ENCODE measurements around the gene SPTBN1.
"Not testable (repeated sequence)": the region's sequence is repeated elsewhere in the genome, so short reads cannot be mapped to it uniquely, and the experiment has no call there.

The SPTBN1 gene

GRCh38 chr2:54471221-54471711 is 15.1 kb downstream of the SPTBN1 start:
- peak; percentile 66 for DNase-seq

- no peak for DNase-seq
Measured at GRCh38 chr2:54473851-54474250, 17.7 kb downstream of the SPTBN1 start.

- DNase-seq, result no peak
Measured at GRCh38 chr2:54475285-54475684, 19.2 kb downstream of the SPTBN1 start.

DNA sequence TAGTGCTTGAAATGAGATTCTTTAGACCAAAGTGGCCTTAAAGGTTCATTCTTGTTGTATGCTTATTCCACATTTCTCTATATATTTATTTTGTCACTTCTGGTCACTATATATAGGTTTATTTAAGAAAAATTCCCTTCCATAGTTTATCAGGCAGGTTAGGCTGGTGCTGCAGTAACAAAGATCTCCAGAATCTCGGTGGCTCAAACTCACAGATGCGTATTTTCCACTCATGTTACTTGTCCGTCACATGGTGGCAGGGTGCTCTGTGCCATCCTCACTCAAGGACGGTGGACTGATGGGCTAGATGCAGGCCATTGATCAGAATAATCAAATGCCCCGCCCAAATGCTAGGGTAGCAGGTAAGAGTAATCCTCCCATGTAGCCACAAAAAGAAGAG is 19.8 kb downstream of the SPTBN1 start:
- DNase-seq, result no peak

- no peak for DNase-seq
Measured at GRCh38 chr2:54476852-54477251, 20.7 kb downstream of the SPTBN1 start.

- DNase-seq, result no peak
Measured at GRCh38 chr2:54477896-54478295, 21.8 kb downstream of the SPTBN1 start.

- no peak for DNase-seq
Measured at GRCh38 chr2:54478899-54479298, 22.8 kb downstream of the SPTBN1 start.

- DNase-seq, result peak; percentile 52
Measured at GRCh38 chr2:54479424-54479823, 23.3 kb downstream of the SPTBN1 start.

- no peak for DNase-seq
Measured at GRCh38 chr2:54480025-54480424, 23.9 kb downstream of the SPTBN1 start.

- DNase-seq, result no peak
Measured at GRCh38 chr2:54481686-54482085, 25.6 kb downstream of the SPTBN1 start.

GRCh38 chr2:54482715-54483114 is 26.6 kb downstream of the SPTBN1 start:
- DNase-seq, result peak; percentile 94

- peak; percentile 70 for DNase-seq
Measured at GRCh38 chr2:54483426-54483825, 27.3 kb downstream of the SPTBN1 start.

DNA sequence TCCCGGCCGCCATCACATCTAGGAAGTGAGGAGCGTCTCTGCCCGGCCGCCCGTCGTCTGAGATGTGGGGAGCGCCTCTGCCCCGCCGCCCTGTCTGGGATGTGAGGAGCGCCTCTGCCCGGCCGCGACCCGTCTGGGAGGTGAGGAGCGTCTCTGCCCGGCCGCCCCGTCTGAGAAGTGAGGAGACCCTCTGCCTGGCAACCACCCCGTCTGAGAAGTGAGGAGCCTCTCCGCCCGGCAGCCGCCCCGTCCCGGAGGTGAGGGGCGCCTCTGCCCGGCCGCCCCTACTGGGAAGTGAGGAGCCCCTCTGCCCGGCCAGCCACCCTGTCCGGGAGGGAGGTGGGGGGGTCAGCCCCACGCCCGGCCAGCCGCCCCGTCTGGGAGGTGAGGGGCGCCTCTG is 29.6 kb downstream of the SPTBN1 start:
- DNase-seq, result not testable (repeated sequence)

DNA sequence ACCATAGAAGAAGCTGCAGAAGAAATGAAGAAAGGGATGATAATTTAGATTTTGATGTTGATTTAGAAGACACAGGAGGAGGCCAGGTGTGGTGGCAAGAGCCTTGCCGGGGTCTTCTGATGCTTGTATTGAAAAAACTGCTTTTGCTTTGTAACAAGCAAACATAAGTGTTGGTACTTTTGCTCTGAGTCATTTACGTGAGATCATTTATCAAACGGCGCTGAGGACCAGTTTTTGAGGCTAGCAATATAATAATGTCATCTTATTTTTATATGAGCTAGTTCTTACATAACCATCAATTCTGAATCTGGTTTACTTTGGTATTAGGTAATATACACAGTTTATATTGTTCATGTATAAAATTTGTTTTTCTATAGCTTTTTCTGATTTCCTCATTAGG is 30.6 kb downstream of the SPTBN1 start:
- peak; percentile 15 for DNase-seq

DNA sequence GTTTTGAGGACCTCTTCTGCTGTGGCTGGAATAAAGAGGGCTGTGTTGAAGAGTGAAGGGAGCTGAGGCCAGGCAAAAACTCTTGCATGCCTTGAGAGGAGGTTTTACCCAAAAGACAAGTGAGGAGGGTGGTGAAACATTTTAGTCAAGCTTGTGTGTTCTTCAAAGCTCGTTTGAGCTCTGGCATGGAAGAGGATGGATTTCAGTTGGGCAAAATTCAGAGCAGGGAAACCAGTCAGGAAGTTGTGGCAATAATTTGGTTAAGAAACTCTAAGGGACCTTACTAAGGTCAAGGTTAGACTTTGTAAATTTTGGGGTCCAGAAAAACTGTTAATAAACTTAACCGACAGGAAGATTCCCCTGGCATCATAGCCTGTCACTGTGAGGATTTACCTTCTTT is 34.7 kb downstream of the SPTBN1 start:
- DNase-seq, result no peak

- no peak for DNase-seq
Measured at GRCh38 chr2:54492335-54492734, 36.2 kb downstream of the SPTBN1 start.

DNA sequence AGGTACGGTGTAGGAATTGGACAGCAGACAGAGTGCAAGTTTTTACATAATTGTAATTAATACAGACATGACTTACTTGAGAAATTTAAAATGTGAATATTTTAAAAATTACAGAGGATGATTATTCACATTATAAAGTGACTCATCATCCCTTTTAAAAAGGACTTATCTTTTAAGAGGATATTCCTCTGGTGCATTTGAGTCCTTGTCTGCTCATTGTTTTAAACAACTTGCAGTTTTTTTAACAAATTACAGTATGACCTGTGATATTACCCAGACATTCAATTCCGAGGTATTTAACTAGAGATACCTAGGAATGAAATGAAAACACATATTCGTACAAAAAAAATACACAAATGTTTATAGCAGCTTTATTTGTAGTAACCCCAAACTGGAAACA is 38.0 kb downstream of the SPTBN1 start:
- no peak for DNase-seq

GRCh38 chr2:54496920-54497319 is 40.8 kb downstream of the SPTBN1 start:
- DNase-seq, result no peak

- DNase-seq, result peak; percentile 19
Measured at GRCh38 chr2:54497763-54498680, 41.9 kb downstream of the SPTBN1 start.

- no peak for DNase-seq
Measured at GRCh38 chr2:54499661-54500060, 43.5 kb downstream of the SPTBN1 start.

DNA sequence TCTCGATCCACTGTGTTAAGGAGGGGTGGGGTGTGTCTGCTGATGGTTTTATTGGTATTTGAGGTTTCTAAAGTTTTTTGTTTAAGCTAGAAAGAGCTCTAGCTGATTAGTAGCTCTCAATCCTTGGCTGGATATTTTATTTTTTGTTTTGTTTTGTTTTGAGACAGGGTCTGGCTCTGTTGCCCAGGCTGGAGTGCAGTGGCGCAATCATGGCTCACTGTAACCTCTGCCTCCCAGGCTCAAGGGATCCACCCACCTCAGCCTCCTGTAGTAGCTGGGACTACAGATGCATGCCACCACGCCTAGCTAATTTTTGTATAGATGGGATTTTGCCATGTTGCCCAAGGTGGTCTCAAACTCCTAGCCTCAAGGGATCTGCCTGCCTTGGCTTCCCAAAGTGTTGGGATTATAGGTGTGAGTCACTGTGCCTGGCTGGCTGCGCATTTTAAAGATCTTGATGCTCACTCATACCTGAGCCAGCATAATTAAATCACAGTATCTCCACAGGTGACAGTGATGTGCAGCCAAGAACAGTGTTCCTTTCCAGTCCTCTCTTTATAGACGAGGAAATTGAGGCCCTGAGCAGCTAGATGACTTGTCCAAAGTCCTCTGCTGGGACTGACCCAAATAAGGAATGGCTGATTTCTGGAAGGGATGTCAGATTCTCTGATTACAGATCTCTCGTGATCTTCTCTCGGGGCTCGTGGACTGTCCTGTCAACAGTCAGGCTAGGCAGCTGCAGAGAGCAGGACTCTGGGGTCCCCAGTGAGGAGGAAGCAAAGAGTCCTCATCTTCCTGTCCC is 44.5 kb downstream of the SPTBN1 start:
- no peak for DNase-seq

DNA sequence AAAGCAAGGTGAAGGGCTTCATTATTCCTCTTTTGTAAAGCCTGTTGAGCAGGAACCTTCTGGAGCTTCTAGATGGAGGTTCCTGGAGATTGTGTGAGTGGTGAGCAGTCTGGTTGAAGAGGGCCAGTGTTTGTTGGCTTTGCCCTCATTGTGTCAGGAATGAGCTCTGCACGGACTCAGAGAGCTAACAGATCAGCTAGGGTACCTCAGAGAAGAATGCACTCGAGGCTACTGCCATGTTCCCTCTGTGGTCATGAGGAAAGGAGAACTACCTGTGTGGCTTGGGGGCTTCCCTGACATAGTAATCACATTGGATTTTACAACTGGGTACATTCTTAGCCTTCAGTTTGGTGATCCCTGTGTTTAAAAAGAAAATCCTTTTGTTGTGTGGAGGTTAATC is 46.6 kb downstream of the SPTBN1 start:
- DNase-seq, result no peak

DNA sequence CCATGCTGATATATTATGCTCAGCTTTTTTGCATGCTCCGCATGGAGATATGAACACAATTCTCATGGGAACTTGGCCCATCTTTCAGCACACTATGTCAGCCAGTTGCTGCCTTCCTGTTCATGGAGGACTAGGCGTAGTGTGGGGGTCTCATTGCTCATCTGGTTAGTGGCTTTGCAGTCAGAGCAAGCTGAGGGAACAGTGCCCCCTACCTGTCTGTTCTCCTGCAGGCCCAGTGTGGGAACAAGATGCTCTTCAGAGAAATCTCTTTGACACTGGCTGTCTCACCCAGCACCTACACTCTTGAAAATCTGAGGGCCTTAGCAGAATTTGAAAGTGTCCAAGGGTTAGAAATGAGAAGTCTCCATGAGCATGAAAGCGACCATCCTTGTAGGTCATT is 47.1 kb downstream of the SPTBN1 start:
- DNase-seq, result peak; percentile 27

DNA sequence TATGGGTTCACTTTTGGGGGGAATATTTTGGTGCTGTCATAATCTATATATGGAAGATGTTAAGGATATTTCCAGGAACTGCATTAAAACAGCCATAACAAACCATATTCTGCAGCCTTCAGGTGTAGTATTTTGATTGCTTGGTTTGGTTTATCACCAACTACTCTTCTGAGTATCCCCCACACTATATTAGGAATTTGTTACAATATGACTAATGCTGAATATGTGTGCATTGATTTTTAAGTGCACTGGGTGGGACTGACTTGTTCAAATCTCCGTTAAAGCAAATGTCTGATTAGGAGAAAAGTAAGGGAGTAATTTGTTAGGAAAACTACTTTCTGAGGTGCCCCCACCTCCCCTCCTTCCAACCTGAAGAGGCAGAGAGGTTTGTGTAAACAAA is 47.7 kb downstream of the SPTBN1 start:
- DNase-seq, result peak; percentile 10

Data from HCEC 1CT (cell line).